ENCODE data around the gene TIMM44. TPM values are rescaled to one million over a fixed set of nuclear protein-coding genes. Genes with fewer than 3 reads are reported as not detected.

The TIMM44 gene
- total and polyA plus RNA-seq, 4 donors = 38.4 to 75.8 (median 53.0) TPM

GRCh38 chr19:7965259-7965841 lies 21.9 kb upstream of the TIMM44 start:
- Histone ChIP-seq H3K27me3 (ENCODE audit: control insufficient read depth in 3 of 3, insufficient read depth in 3 of 3, low read length in 2 of 3) (no peaks in the 10 kb centered on the region), H3K9me3 (ENCODE audit: control insufficient read depth in 4 of 4, insufficient read depth in 3 of 4, low read length in 3 of 4) (no peaks in the 10 kb centered on the region), H3K27ac (ENCODE audit: low read depth in 1 of 2, low read length in 1 of 2) (no peak overlapping the region), H3K36me3 (ENCODE audit: control insufficient read depth in 4 of 4, insufficient read depth in 4 of 4, low read length in 4 of 4) (peaks cover 23 to 55% (median 25%) of the 10 kb centered on the region in 4 donors), H3K4me1 (ENCODE audit: control insufficient read depth in 5 of 5, insufficient read depth in 5 of 5, low read length in 5 of 5) (no peaks in the 10 kb centered on the region), H3K9ac (ENCODE audit: insufficient read depth in 1 of 2, low read length in 2 of 2) (no peak overlapping the region), H3K4me3 (no peak overlapping the region)
- TF ChIP-seq, protein P1, sequence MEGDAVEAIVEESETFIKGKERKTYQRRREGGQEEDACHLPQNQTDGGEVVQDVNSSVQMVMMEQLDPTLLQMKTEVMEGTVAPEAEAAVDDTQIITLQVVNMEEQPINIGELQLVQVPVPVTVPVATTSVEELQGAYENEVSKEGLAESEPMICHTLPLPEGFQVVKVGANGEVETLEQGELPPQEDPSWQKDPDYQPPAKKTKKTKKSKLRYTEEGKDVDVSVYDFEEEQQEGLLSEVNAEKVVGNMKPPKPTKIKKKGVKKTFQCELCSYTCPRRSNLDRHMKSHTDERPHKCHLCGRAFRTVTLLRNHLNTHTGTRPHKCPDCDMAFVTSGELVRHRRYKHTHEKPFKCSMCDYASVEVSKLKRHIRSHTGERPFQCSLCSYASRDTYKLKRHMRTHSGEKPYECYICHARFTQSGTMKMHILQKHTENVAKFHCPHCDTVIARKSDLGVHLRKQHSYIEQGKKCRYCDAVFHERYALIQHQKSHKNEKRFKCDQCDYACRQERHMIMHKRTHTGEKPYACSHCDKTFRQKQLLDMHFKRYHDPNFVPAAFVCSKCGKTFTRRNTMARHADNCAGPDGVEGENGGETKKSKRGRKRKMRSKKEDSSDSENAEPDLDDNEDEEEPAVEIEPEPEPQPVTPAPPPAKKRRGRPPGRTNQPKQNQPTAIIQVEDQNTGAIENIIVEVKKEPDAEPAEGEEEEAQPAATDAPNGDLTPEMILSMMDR (IDR thresholded peaks at IDR 0.05; ENCODE audit: control extremely low read depth, extremely low read depth) = no peak
- DNase-seq (peak in 2 of 3 donors; percentile 23 to 34), ATAC-seq (ENCODE audit: insufficient read depth, low FRiP score) (no peak)
- 84 to 93% methylated on average over 12 of the region's 12 CpGs for WGBS, 2 donors

DNA sequence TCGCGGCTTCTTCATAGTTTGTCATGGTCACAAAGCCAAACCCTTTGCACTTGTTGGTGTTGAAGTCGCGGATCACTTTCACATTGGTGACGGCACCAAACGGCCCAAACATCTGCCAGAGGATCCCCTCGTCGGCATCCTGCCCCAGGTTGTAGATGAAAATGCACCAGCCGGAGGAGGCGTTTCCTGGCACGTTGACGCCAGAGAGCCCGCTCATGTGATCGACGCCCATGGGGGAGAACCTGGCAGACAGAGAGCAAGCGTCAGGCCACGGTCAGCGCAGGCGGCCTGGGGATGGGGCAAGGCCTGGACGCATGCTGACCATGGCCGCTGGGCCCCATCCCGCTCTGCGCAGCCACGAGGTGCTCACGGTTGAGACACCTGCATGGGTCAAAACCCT lies 20.1 kb upstream of the TIMM44 start:
- DNase-seq (no peak), ATAC-seq (ENCODE audit: insufficient read depth, low FRiP score) (no peak)
- no peak overlapping the region for H3K27ac ChIP-seq (ENCODE audit: low read depth in 1 of 2, low read length in 1 of 2)
- H3K9ac ChIP-seq (ENCODE audit: insufficient read depth in 1 of 2, low read length in 2 of 2) = no peak overlapping the region
- H3K4me1 ChIP-seq (ENCODE audit: control insufficient read depth in 5 of 5, insufficient read depth in 5 of 5, low read length in 5 of 5) = no peaks in the 10 kb centered on the region
- no peaks in the 10 kb centered on the region for H3K27me3 ChIP-seq (ENCODE audit: control insufficient read depth in 3 of 3, insufficient read depth in 3 of 3, low read length in 2 of 3)
- peaks cover 19 to 53% (median 24%) of the 10 kb centered on the region in 4 donors for H3K36me3 ChIP-seq (ENCODE audit: control insufficient read depth in 4 of 4, insufficient read depth in 4 of 4, low read length in 4 of 4)
- no peaks in the 10 kb centered on the region for H3K9me3 ChIP-seq (ENCODE audit: control insufficient read depth in 4 of 4, insufficient read depth in 3 of 4, low read length in 3 of 4)
- TF ChIP-seq, protein P1 (IDR thresholded peaks at IDR 0.05; ENCODE audit: control extremely low read depth, extremely low read depth) = no peak
- 94 to 95% methylated on average over 25 of the region's 25 CpGs for WGBS, 2 donors
- H3K4me3 ChIP-seq = no peak overlapping the region

GRCh38 chr19:7962644-7963268 lies 19.3 kb upstream of the TIMM44 start:
- ATAC-seq (ENCODE audit: insufficient read depth, low FRiP score) (no peak), DNase-seq (no peak)
- 85 to 86% methylated on average over 22 of the region's 22 CpGs for WGBS, 2 donors
- TF ChIP-seq, protein P1 (IDR thresholded peaks at IDR 0.05; ENCODE audit: control extremely low read depth, extremely low read depth) = no peak
- Histone ChIP-seq H3K4me3 (no peak overlapping the region), H3K4me1 (ENCODE audit: control insufficient read depth in 5 of 5, insufficient read depth in 5 of 5, low read length in 5 of 5) (no peaks in the 10 kb centered on the region), H3K9ac (ENCODE audit: insufficient read depth in 1 of 2, low read length in 2 of 2) (no peak overlapping the region), H3K27me3 (ENCODE audit: control insufficient read depth in 3 of 3, insufficient read depth in 3 of 3, low read length in 2 of 3) (no peaks in the 10 kb centered on the region), H3K27ac (ENCODE audit: low read depth in 1 of 2, low read length in 1 of 2) (no peak overlapping the region), H3K36me3 (ENCODE audit: control insufficient read depth in 4 of 4, insufficient read depth in 4 of 4, low read length in 4 of 4) (peaks cover 19 to 47% (median 26%) of the 10 kb centered on the region in 4 donors), H3K9me3 (ENCODE audit: control insufficient read depth in 4 of 4, insufficient read depth in 3 of 4, low read length in 3 of 4) (no peaks in the 10 kb centered on the region)

Data from lung (tissue), 12 donors.